Endothelial cell of umbilical vein (primary cell): Measurements from ENCODE around the gene SPPL3. TPM values are rescaled to one million over a fixed set of nuclear protein-coding genes. Genes with fewer than 3 reads are reported as not detected.

Experiments used
- BruUV-seq: library from RNA; stranded (reverse); fragments of 400-500 nt; replicated peaks from 2 replicates; lab custom pipeline; 2021; lab: Mats Ljungman, UMichigan
- CTCF ChIA-PET: fragments of 300-600, 350-600 bp; sonication (Branson Sonifier 250); formaldehyde crosslinking; loops from one replicate; lab custom pipeline; 2021; ENCODE audit warnings: antibody characterized with exemption, inconsistent platforms; lab: Charles Lee
- POLR2A ChIA-PET: fragments of 300-600, 350-600 bp; sonication (Branson Sonifier 250); formaldehyde crosslinking; loops from one replicate; lab custom pipeline; 2021; ENCODE audit warnings: antibody characterized with exemption, inconsistent platforms; lab: Charles Lee
- DNase-seq: peaks from one replicate; pipeline ENCODE4 v3.0.0-alpha.2; 2011; ENCODE audit warnings: low read depth, low spot score
- FAIRE-seq: peaks from 2 replicates; lab custom pipeline; 2011; peaks lifted over from hg19 to GRCh38; lab: Jason Lieb, UNC
- H2AFZ ChIP-seq: 2 replicates; pipeline ENCODE4 v1.6.0; 2012; ENCODE audit warnings: low read depth, low read length, control low read depth, inconsistent platforms
- H3K27ac ChIP-seq: 2 replicates; pipeline ENCODE4 v1.5.1; 2011; ENCODE audit warnings: low read depth, mild to moderate bottlenecking, control low read depth, low read length, moderate library complexity; ENCODE audit not compliant: insufficient read depth
- H3K27me3 ChIP-seq, 2 experiments: 2 replicates each; pipeline versions ENCODE4 v1.6.0 to v1.6.1; 2011; ENCODE audit warnings: low read length in 2 of 2, mixed read lengths in 1 of 2; ENCODE audit not compliant: control insufficient read depth in 2 of 2, insufficient read depth in 2 of 2
- H3K36me3 ChIP-seq, 2 experiments: 2 replicates in 1 of 2; 3 replicates in 1 of 2; pipeline ENCODE4 v1.5.1; 2011; ENCODE audit warnings: low read length in 2 of 2, mild to moderate bottlenecking in 1 of 2, moderate library complexity in 1 of 2; ENCODE audit not compliant: control insufficient read depth in 2 of 2, insufficient read depth in 2 of 2; ENCODE audit errors: extremely low read depth in 1 of 2
- H3K4me1 ChIP-seq: 3 replicates; pipeline ENCODE4 v1.5.1; 2011; ENCODE audit warnings: mild to moderate bottlenecking, low read length; ENCODE audit not compliant: control insufficient read depth, insufficient read depth; ENCODE audit errors: extremely low read depth
- H3K4me2 ChIP-seq: 2 replicates; pipeline ENCODE4 v1.6.1; 2011; ENCODE audit warnings: low read length, control low read depth, mixed read lengths; ENCODE audit not compliant: insufficient read depth
- H3K4me3 ChIP-seq, 3 experiments: fragments of 200-600 bp in 1 of 3; sonication (generic), shearing (Covaris generic) in 1 of 3; replicated peaks in 1 of 3; 2 replicates each; pipeline ENCODE4 v1.5.1; 2011 to 2016; ENCODE audit warnings: control low read depth in 3 of 3, low read length in 3 of 3, mild to moderate bottlenecking in 2 of 3, inconsistent platforms in 1 of 3, low read depth in 1 of 3, moderate library complexity in 1 of 3; ENCODE audit not compliant: insufficient read depth in 1 of 3
- H3K79me2 ChIP-seq: 2 replicates; pipeline ENCODE4 v1.6.0; 2012; ENCODE audit warnings: low read length, inconsistent platforms; ENCODE audit not compliant: control insufficient read depth, insufficient read depth
- H3K9ac ChIP-seq: replicated peaks from 2 replicates; pipeline ENCODE3; 2011; ENCODE audit warnings: low read length, control low read depth; ENCODE audit not compliant: insufficient read depth; ENCODE audit errors: extremely low read depth
- H3K9me1 ChIP-seq: replicated peaks from 3 replicates; pipeline ENCODE4 v1.6.0; 2011; ENCODE audit warnings: mild to moderate bottlenecking, low read length; ENCODE audit not compliant: control insufficient read depth, insufficient read depth; ENCODE audit errors: extremely low read depth
- H3K9me3 ChIP-seq: replicated peaks from 2 replicates; pipeline ENCODE4 v1.5.1; 2012; ENCODE audit warnings: low read length, inconsistent platforms; ENCODE audit not compliant: control insufficient read depth, insufficient read depth
- H4K20me1 ChIP-seq: replicated peaks from 2 replicates; pipeline ENCODE3; 2011; ENCODE audit warnings: mild to moderate bottlenecking, low read length; ENCODE audit not compliant: control insufficient read depth, insufficient read depth; ENCODE audit errors: extremely low read depth
- EZH2 ChIP-seq: IDR thresholded peaks from 2 replicates; pipeline ENCODE4 v1.6.1; 2012; ENCODE audit warnings: borderline replicate concordance, low read depth, mild to moderate bottlenecking, moderate library complexity, low read length, inconsistent platforms; ENCODE audit not compliant: severe bottlenecking
- FOS ChIP-seq: IDR thresholded peaks from 2 replicates; pipeline ENCODE4 v1.6.1; 2011; ENCODE audit warnings: mild to moderate bottlenecking, low read length, moderate library complexity, borderline replicate concordance; ENCODE audit not compliant: insufficient read depth
- GATA2 ChIP-seq: IDR thresholded peaks from 2 replicates; pipeline ENCODE4 v1.7.0; 2011; ENCODE audit warnings: low read depth, mild to moderate bottlenecking, moderate library complexity, mixed read lengths, low read length; ENCODE audit not compliant: insufficient read length, insufficient read depth
- JUN ChIP-seq: IDR thresholded peaks from 2 replicates; pipeline ENCODE4 v1.6.1; 2011; ENCODE audit warnings: borderline replicate concordance, low read depth; ENCODE audit not compliant: insufficient read length, insufficient read depth
- MYC ChIP-seq: IDR thresholded peaks from one replicate; pipeline ENCODE4 v1.6.1; 2011; ENCODE audit warnings: mild to moderate bottlenecking, low read depth, low read length
- POLR2A ChIP-seq: IDR thresholded peaks from 2 replicates; pipeline ENCODE4 v1.6.1; 2012; ENCODE audit warnings: low read depth, mild to moderate bottlenecking, control low read depth, low read length
- POLR2AphosphoS5 ChIP-seq: IDR thresholded peaks from 2 replicates; pipeline ENCODE4 v1.6.1; 2012; ENCODE audit warnings: low read depth, mild to moderate bottlenecking, control low read depth, low read length, moderate library complexity; ENCODE audit not compliant: insufficient read depth
- dilution Hi-C: fragments of 300-500 bp; cut with MboI; formaldehyde crosslinking; loops from one replicate; pipeline ENCODE4 v1.15.0; 2019; ENCODE audit warnings: low sequenced_read_pairs; ENCODE audit not compliant: extremely low pct_ligation_motif_present
- intact Hi-C: fragments of 100-400 bp; cut with micrococcal nuclease; formaldehyde crosslinking; loops from one replicate; pipeline ENCODE4 v1.10.0; 2022
- polyA plus RNA-seq, 4 experiments: library from polyadenylated mRNA; depleted of rRNA in 3 of 4; stranded (reverse) in 3 of 4; unstranded in 1 of 4; fragments of >200 nt; gene quantifications; 2 replicates each; pipeline versions ENCODE4 v1.2.1 to v1.2.3, GENCODE V29; 2011 to 2012; ENCODE audit warnings: missing spikeins in 1 of 4
- total RNA-seq: library from RNA; stranded (reverse); gene quantifications from 2 replicates; pipeline ENCODE4 v1.2.3, GENCODE V29; 2021
- TF ChIP-seq, protein P1 (sequence below), 2 donors: IDR thresholded peaks; 1 replicate in 1 of 2; 2 replicates in 1 of 2; pipeline ENCODE4 v1.5.1; 2011; ENCODE audit warnings: low read length in 2 of 2, mild to moderate bottlenecking in 2 of 2, moderate library complexity in 2 of 2, control low read depth in 1 of 2, inconsistent platforms in 1 of 2, low read depth in 1 of 2; ENCODE audit not compliant: insufficient read depth in 1 of 2; ENCODE audit errors: extremely low read depth in 1 of 2
- TF ChIP-seq, protein P2 (sequence below): IDR thresholded peaks from 2 replicates; pipeline ENCODE4 v1.6.1; 2011; ENCODE audit not compliant: insufficient read depth, insufficient read length

The SPPL3 gene
- total and polyA plus RNA-seq, 2 donors (not counting 3 experiments of a cell fraction or from before 2014, with no cell fraction given): 30.6 to 53.0 TPM

DNA sequence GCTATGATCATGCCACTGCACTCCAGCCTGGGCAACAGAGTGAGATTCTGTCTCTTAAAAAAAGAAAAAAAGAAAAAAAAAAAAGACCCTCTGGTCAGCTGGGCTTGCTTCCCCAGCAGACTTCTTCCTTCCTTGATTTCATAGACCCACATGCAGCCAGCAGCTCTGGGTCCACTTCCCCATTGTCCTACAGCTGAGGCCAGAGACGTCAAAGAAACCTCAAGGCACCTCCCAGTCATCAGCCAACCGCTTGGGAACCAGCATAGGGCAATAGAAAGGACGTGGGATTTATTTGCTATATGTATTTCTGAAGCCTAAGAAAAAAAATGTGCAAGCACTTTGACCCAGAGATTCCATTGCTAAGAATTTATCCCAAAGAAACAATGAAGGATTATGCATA lies 35.4 kb upstream of the SPPL3 start:
- no peaks in the 10 kb centered on the region for H3K79me2 ChIP-seq
- H4K20me1 ChIP-seq: no peaks in the 10 kb centered on the region
- TF ChIP-seq POLR2A: no peak
- TF ChIP-seq EZH2: no peak
- no peak for TF ChIP-seq FOS
- no peak for TF ChIP-seq GATA2
- no peak for TF ChIP-seq MYC
- no peak for TF ChIP-seq JUN
- TF ChIP-seq, protein P1, sequence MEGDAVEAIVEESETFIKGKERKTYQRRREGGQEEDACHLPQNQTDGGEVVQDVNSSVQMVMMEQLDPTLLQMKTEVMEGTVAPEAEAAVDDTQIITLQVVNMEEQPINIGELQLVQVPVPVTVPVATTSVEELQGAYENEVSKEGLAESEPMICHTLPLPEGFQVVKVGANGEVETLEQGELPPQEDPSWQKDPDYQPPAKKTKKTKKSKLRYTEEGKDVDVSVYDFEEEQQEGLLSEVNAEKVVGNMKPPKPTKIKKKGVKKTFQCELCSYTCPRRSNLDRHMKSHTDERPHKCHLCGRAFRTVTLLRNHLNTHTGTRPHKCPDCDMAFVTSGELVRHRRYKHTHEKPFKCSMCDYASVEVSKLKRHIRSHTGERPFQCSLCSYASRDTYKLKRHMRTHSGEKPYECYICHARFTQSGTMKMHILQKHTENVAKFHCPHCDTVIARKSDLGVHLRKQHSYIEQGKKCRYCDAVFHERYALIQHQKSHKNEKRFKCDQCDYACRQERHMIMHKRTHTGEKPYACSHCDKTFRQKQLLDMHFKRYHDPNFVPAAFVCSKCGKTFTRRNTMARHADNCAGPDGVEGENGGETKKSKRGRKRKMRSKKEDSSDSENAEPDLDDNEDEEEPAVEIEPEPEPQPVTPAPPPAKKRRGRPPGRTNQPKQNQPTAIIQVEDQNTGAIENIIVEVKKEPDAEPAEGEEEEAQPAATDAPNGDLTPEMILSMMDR (IDR thresholded peaks at IDR 0.05; ENCODE audit: extremely low read depth in 1 of 2, insufficient read depth in 1 of 2, low read depth in 1 of 2, low read length in 2 of 2): no peak
- TF ChIP-seq, protein P2, sequence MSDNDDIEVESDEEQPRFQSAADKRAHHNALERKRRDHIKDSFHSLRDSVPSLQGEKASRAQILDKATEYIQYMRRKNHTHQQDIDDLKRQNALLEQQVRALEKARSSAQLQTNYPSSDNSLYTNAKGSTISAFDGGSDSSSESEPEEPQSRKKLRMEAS: no peak
- TF ChIP-seq POLR2AphosphoS5: no peak
- no peak overlapping the region for H3K27ac ChIP-seq
- H3K9me1 ChIP-seq: no peaks in the 10 kb centered on the region
- H3K9me3 ChIP-seq: no peaks in the 10 kb centered on the region
- DNase-seq: no peak
- ChIA-PET CTCF (interaction anchor here (0.7 to 2.9 kb wide), 4 partner anchors 21 to 1008 kb away, joined by 3 to 12 read pairs (median 3); no protein-coding TSS in a partner anchor), POLR2A (no interaction called here)
- H3K4me2 ChIP-seq: no peak overlapping the region
- dilution Hi-C loops: no loop called here
- H3K9ac ChIP-seq: no peak overlapping the region
- intact Hi-C loops: no loop called here
- H2AFZ ChIP-seq: no peak overlapping the region
- H3K4me1 ChIP-seq: no peaks in the 10 kb centered on the region
- no peak for FAIRE-seq
- no peak overlapping the region for H3K4me3 ChIP-seq
- no TSS peak for BruUV-seq
- H3K36me3 ChIP-seq: no peaks in the 10 kb centered on the region
- H3K27me3 ChIP-seq: peaks cover 0 to 7% of the 10 kb centered on the region in 2 experiments
